H1 (cell line): ENCODE results near the gene AGBL1. TPM values are rescaled to one million over a fixed set of nuclear protein-coding genes. Genes with fewer than 3 reads are reported as not detected.

Source experiments
- CTCF ChIA-PET: fragments of 300-600 bp; sonication (Branson Sonifier 250); formaldehyde crosslinking; loops from one replicate; lab custom pipeline; 2021; ENCODE audit not compliant: partially characterized antibody; lab: Charles Lee
- POLR2A ChIA-PET: fragments of 300-600 bp; sonication (Branson Sonifier 250); formaldehyde crosslinking; loops from one replicate; lab custom pipeline; 2021; ENCODE audit warnings: inconsistent platforms; ENCODE audit not compliant: partially characterized antibody; lab: Charles Lee
- DNase-seq, 2 experiments: peaks; one replicate each; pipeline versions ENCODE4 v3.0.0 to v3.0.0-alpha.2; 2010 to 2022; ENCODE audit warnings: low spot score in 2 of 2, low read depth in 1 of 2, mixed read lengths in 1 of 2
- FAIRE-seq: peaks from 2 replicates; lab custom pipeline; 2011; peaks lifted over from hg19 to GRCh38; lab: Jason Lieb, UNC
- H2AFZ ChIP-seq: 2 replicates; pipeline ENCODE4 v1.8.1; 2012; ENCODE audit warnings: low read length, inconsistent platforms
- H2AK5ac ChIP-seq: 2 replicates; pipeline ENCODE4 v1.6.1; 2013; ENCODE audit warnings: low read depth, low read length
- H2BK120ac ChIP-seq: replicated peaks from 2 replicates; pipeline ENCODE3; 2013; ENCODE audit warnings: low read depth, low read length, inconsistent platforms
- H2BK12ac ChIP-seq: 2 replicates; pipeline ENCODE4 v1.6.1; 2013; ENCODE audit warnings: low read depth, low read length
- H2BK15ac ChIP-seq: 2 replicates; pipeline ENCODE4 v1.6.1; 2013; ENCODE audit warnings: low read length
- H2BK20ac ChIP-seq: 2 replicates; pipeline ENCODE4 v1.6.1; 2013; ENCODE audit warnings: low read length
- H2BK5ac ChIP-seq: 2 replicates; pipeline ENCODE4 v1.6.1; 2013; ENCODE audit warnings: low read depth, low read length
- H3K14ac ChIP-seq: 2 replicates; pipeline ENCODE4 v1.6.1; 2013; ENCODE audit warnings: inconsistent platforms; ENCODE audit not compliant: insufficient read length
- H3K18ac ChIP-seq: 2 replicates; pipeline ENCODE4 v1.6.1; 2013; ENCODE audit warnings: low read length; ENCODE audit errors: extremely low read depth
- H3K23ac ChIP-seq: 2 replicates; pipeline ENCODE4 v1.6.1; 2013; ENCODE audit warnings: inconsistent platforms; ENCODE audit not compliant: insufficient read length
- H3K23me2 ChIP-seq: 2 replicates; pipeline ENCODE4 v1.6.1; 2013; ENCODE audit warnings: low read depth, low read length
- H3K27ac ChIP-seq: 2 replicates; pipeline ENCODE4 v1.6.1; 2011; ENCODE audit warnings: low read depth, low read length, inconsistent platforms
- H3K27me3 ChIP-seq, 4 experiments: replicated peaks in 1 of 4; 1 replicate in 1 of 4; 2 replicates in 3 of 4; pipeline versions ENCODE4 v1.6.1 to v1.8.1; 2011 to 2013; ENCODE audit warnings: low read length in 3 of 4, mild to moderate bottlenecking in 3 of 4, inconsistent platforms in 2 of 4, mixed read lengths in 2 of 4, moderate library complexity in 1 of 4; ENCODE audit not compliant: control insufficient read depth in 3 of 4, insufficient read depth in 3 of 4; ENCODE audit errors: extremely low read depth in 1 of 4
- H3K36me3 ChIP-seq, 4 experiments: 2 replicates each; pipeline versions ENCODE4 v1.6.1 to v1.8.1; 2011 to 2013; ENCODE audit warnings: mild to moderate bottlenecking in 4 of 4, low read length in 3 of 4, moderate library complexity in 2 of 4, control low read depth in 1 of 4, inconsistent platforms in 1 of 4; ENCODE audit not compliant: insufficient read depth in 4 of 4, control insufficient read depth in 2 of 4
- H3K4ac ChIP-seq: replicated peaks from 2 replicates; pipeline ENCODE3; 2013; ENCODE audit warnings: low read length, low read depth, mixed read lengths, inconsistent platforms; ENCODE audit not compliant: insufficient read length
- H3K4me1 ChIP-seq, 4 experiments: replicated peaks in 1 of 4; 1 replicate in 1 of 4; 2 replicates in 3 of 4; pipeline versions ENCODE4 v1.6.1 to v1.8.1; 2011 to 2013; ENCODE audit warnings: low read length in 3 of 4, inconsistent platforms in 2 of 4, mixed read lengths in 1 of 4; ENCODE audit not compliant: insufficient read depth in 4 of 4, control insufficient read depth in 3 of 4
- H3K4me2 ChIP-seq, 2 experiments: 2 replicates each; pipeline versions ENCODE4 v1.6.1 to v1.8.1; 2011 to 2013; ENCODE audit warnings: low read depth in 2 of 2, low read length in 2 of 2, control low read depth in 1 of 2, inconsistent platforms in 1 of 2, mild to moderate bottlenecking in 1 of 2; ENCODE audit not compliant: insufficient read depth in 1 of 2
- H3K4me3 ChIP-seq, 4 experiments: fragments of 200-600, 300-600 bp in 1 of 4; sonication (generic), shearing (Covaris generic), sonication (Bioruptor Twin) in 1 of 4; 2 replicates each; pipeline versions ENCODE4 v1.5.1 to v1.8.1; 2011 to 2016; ENCODE audit warnings: low read length in 4 of 4, low read depth in 3 of 4, control low read depth in 2 of 4, inconsistent platforms in 2 of 4, mild to moderate bottlenecking in 2 of 4, mixed read lengths in 1 of 4, moderate library complexity in 1 of 4; ENCODE audit not compliant: insufficient read depth in 2 of 4; ENCODE audit errors: extremely low read depth in 1 of 4
- H3K56ac ChIP-seq: replicated peaks from 2 replicates; pipeline ENCODE3; 2013; ENCODE audit warnings: low read depth, mild to moderate bottlenecking, mixed read lengths, low read length, inconsistent platforms; ENCODE audit not compliant: insufficient read length
- H3K79me1 ChIP-seq: 2 replicates; pipeline ENCODE4 v1.6.1; 2013; ENCODE audit warnings: low read depth, low read length, control low read depth
- H3K79me2 ChIP-seq, 2 experiments: 2 replicates each; pipeline versions ENCODE4 v1.6.1 to v1.8.1; 2012 to 2013; ENCODE audit warnings: low read length in 2 of 2, mild to moderate bottlenecking in 2 of 2, inconsistent platforms in 1 of 2; ENCODE audit not compliant: insufficient read depth in 2 of 2, control insufficient read depth in 1 of 2
- H3K9ac ChIP-seq, 4 experiments: replicated peaks in 1 of 4; 1 replicate in 1 of 4; 2 replicates in 3 of 4; pipeline versions ENCODE4 v1.6.1 to v1.8.1; 2011 to 2013; ENCODE audit warnings: low read depth in 3 of 4, low read length in 3 of 4, control low read depth in 2 of 4, mild to moderate bottlenecking in 2 of 4, moderate library complexity in 2 of 4, inconsistent platforms in 1 of 4; ENCODE audit errors: extremely low read depth in 1 of 4
- H3K9me3 ChIP-seq, 2 experiments: 2 replicates each; pipeline versions ENCODE4 v1.6.1 to v1.8.1; 2012 to 2013; ENCODE audit warnings: mild to moderate bottlenecking in 2 of 2, moderate library complexity in 2 of 2, control low read depth in 1 of 2, inconsistent platforms in 1 of 2, low read depth in 1 of 2, low read length in 1 of 2, mixed read lengths in 1 of 2; ENCODE audit not compliant: insufficient read depth in 2 of 2
- H4K20me1 ChIP-seq, 2 experiments: replicated peaks in 1 of 2; 2 replicates each; pipeline versions ENCODE3 to v1.8.1; 2011 to 2013; ENCODE audit warnings: inconsistent platforms in 2 of 2, low read length in 2 of 2, mild to moderate bottlenecking in 1 of 2; ENCODE audit not compliant: insufficient read depth in 2 of 2, control insufficient read depth in 1 of 2
- H4K5ac ChIP-seq: 2 replicates; pipeline ENCODE4 v1.6.1; 2013; ENCODE audit warnings: low read length, low read depth, mixed read lengths, inconsistent platforms; ENCODE audit not compliant: insufficient read length
- H4K8ac ChIP-seq: 2 replicates; pipeline ENCODE4 v1.8.0; 2013; ENCODE audit warnings: mild to moderate bottlenecking, moderate library complexity, low read length, inconsistent platforms; ENCODE audit not compliant: insufficient read depth; ENCODE audit errors: extremely low read depth
- H4K91ac ChIP-seq: replicated peaks from 2 replicates; pipeline ENCODE3; 2013; ENCODE audit warnings: low read length, mixed read lengths, inconsistent platforms; ENCODE audit not compliant: insufficient read length
- RAD21 ChIP-seq, 2 experiments: IDR thresholded peaks in 1 of 2; conservative IDR thresholded peaks in 1 of 2; 2 replicates each; pipeline ENCODE4 v1.6.1; 2011; ENCODE audit warnings: low read depth in 2 of 2, low read length in 2 of 2, improper control_type of control experiment in 1 of 2, inconsistent platforms in 1 of 2, mild to moderate bottlenecking in 1 of 2, moderate library complexity in 1 of 2
- SP4 ChIP-seq: IDR thresholded peaks from 2 replicates; pipeline ENCODE4 v1.6.1; 2012; ENCODE audit warnings: low read length, inconsistent platforms
- WGBS, 2 experiments: shearing (Covaris generic) in 1 of 2; methylation state at CpG; one replicate each; pipeline versions ENCODE4 v1.1.6 to v1.1.7; 2013 to 2015; ENCODE audit warnings: low lambda C conversion rate in 2 of 2, mixed read lengths in 2 of 2, inconsistent platforms in 1 of 2, low coverage in 1 of 2, missing lambda C conversion rate in 1 of 2; ENCODE audit not compliant: insufficient replicate concordance in 2 of 2, insufficient coverage in 1 of 2, insufficient read length in 1 of 2; ENCODE audit errors: extremely low coverage in 1 of 2, missing lambda C conversion rate in 1 of 2; 5-methylcytosine and 5-hydroxymethylcytosine counted together
- polyA plus RNA-seq, 7 experiments: library from polyadenylated mRNA; depleted of rRNA in 3 of 7; stranded (reverse) in 5 of 7; unstranded in 2 of 7; fragments of >200 nt in 5 of 7; fragments of 200-250 nt in 2 of 7; gene quantifications; 1 replicate in 5 of 7; 2 replicates in 1 of 7; 4 replicates in 1 of 7; pipeline versions ENCODE4 v1.2.1 to v1.2.3, GENCODE V29; 2011 to 2013; ENCODE audit warnings: missing spikeins in 2 of 7, mixed read lengths in 2 of 7
- total RNA-seq: library from RNA; stranded (reverse); fragmentation: NEBNext Ultra II Directional; extraction: Animal tissue kit (Norgen Biotek cat#: 25700); gene quantifications from 2 replicates; pipeline ENCODE4 v1.2.1, GENCODE V29; 2021
- TF ChIP-seq, protein P1 (sequence below), 3 experiments: IDR thresholded peaks; 1 replicate in 2 of 3; 2 replicates in 1 of 3; pipeline versions ENCODE4 v1.5.1 to v1.6.1; 2011; ENCODE audit warnings: low read length in 3 of 3, mild to moderate bottlenecking in 3 of 3, inconsistent platforms in 2 of 3, low read depth in 1 of 3, moderate library complexity in 1 of 3; ENCODE audit not compliant: insufficient read depth in 1 of 3; ENCODE audit errors: control extremely low read depth in 1 of 3

AGBL1 gene
- total and polyA plus RNA-seq, 2 of the 8 experiments (the other 6 are each of a cell fraction or from before 2014, with no cell fraction given), result not detected

DNA sequence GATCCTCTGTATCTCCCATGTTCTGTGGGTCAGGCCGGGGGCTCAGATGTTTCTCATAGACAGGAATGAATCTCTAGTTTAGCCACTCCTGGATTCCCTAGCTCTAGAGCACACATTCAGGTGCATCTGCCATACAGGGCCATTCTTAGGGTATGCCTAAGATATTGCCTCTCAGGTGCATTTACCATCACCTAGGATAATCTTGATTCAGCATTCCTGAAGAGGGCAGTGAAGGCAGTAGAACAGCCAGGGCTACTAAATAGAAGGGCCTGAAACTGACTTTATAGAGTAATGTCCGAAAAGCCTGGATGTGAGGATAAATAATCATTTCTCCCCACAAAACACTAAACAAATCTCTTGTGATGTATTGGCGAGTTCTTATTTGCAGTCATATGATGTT lies 882.0 kb downstream of the AGBL1 start:
- H2AK5ac ChIP-seq, result no peak overlapping the region
- 90% methylated on average over 3 of the region's 3 CpGs; no CpG with 5 or more reads in 1 of the 2 experiments for WGBS, 2 experiments
- H4K91ac ChIP-seq, result no peak overlapping the region
- no peaks in the 10 kb centered on the region for H4K20me1 ChIP-seq
- no peaks in the 10 kb centered on the region for H3K36me3 ChIP-seq
- CTCF ChIA-PET, result no interaction called here
- H3K27me3 ChIP-seq, result no peaks in the 10 kb centered on the region
- no peaks in the 10 kb centered on the region for H3K79me1 ChIP-seq
- no peaks in the 10 kb centered on the region for H3K23me2 ChIP-seq
- no peak overlapping the region for H2BK12ac ChIP-seq
- no peak overlapping the region for H3K9ac ChIP-seq
- H3K4me2 ChIP-seq, result no peak overlapping the region
- H3K23ac ChIP-seq, result no peak overlapping the region
- FAIRE-seq, result no peak
- TF ChIP-seq RAD21 (IDR thresholded peaks at IDR 0.05 in 1 of 2, conservative IDR thresholded peaks at IDR 0.05 in 1 of 2; ENCODE audit: low read depth in 2 of 2, low read length in 2 of 2) (peak; percentile 30 to 46), SP4 (no peak)
- TF ChIP-seq, protein P1, sequence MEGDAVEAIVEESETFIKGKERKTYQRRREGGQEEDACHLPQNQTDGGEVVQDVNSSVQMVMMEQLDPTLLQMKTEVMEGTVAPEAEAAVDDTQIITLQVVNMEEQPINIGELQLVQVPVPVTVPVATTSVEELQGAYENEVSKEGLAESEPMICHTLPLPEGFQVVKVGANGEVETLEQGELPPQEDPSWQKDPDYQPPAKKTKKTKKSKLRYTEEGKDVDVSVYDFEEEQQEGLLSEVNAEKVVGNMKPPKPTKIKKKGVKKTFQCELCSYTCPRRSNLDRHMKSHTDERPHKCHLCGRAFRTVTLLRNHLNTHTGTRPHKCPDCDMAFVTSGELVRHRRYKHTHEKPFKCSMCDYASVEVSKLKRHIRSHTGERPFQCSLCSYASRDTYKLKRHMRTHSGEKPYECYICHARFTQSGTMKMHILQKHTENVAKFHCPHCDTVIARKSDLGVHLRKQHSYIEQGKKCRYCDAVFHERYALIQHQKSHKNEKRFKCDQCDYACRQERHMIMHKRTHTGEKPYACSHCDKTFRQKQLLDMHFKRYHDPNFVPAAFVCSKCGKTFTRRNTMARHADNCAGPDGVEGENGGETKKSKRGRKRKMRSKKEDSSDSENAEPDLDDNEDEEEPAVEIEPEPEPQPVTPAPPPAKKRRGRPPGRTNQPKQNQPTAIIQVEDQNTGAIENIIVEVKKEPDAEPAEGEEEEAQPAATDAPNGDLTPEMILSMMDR (IDR thresholded peaks at IDR 0.05; ENCODE audit: control extremely low read depth in 1 of 3, insufficient read depth in 1 of 3, low read depth in 1 of 3, low read length in 3 of 3), result no peak
- H3K18ac ChIP-seq, result no peak overlapping the region
- no peak overlapping the region for H3K4ac ChIP-seq
- H3K4me3 ChIP-seq, result no peak overlapping the region
- H2BK120ac ChIP-seq, result no peak overlapping the region
- no peak overlapping the region for H3K14ac ChIP-seq
- no peaks in the 10 kb centered on the region for H3K4me1 ChIP-seq
- no peak overlapping the region for H3K56ac ChIP-seq
- no peak overlapping the region for H2BK20ac ChIP-seq
- DNase-seq, result no peak
- POLR2A ChIA-PET, result no interaction called here
- no peak overlapping the region for H2BK15ac ChIP-seq
- no peak overlapping the region for H4K8ac ChIP-seq
- H4K5ac ChIP-seq, result no peak overlapping the region
- no peaks in the 10 kb centered on the region for H3K79me2 ChIP-seq
- H3K27ac ChIP-seq, result no peak overlapping the region
- no peaks in the 10 kb centered on the region for H3K9me3 ChIP-seq
- H2AFZ ChIP-seq, result no peak overlapping the region
- H2BK5ac ChIP-seq, result no peak overlapping the region
